Measurements from ENCODE around the gene TMEM175. TPM values are rescaled to one million over a fixed set of nuclear protein-coding genes. Genes with fewer than 3 reads are reported as not detected.

Gene TMEM175
- total RNA-seq, 1 experiment from 2014 or later, result 18.8 TPM

DNA sequence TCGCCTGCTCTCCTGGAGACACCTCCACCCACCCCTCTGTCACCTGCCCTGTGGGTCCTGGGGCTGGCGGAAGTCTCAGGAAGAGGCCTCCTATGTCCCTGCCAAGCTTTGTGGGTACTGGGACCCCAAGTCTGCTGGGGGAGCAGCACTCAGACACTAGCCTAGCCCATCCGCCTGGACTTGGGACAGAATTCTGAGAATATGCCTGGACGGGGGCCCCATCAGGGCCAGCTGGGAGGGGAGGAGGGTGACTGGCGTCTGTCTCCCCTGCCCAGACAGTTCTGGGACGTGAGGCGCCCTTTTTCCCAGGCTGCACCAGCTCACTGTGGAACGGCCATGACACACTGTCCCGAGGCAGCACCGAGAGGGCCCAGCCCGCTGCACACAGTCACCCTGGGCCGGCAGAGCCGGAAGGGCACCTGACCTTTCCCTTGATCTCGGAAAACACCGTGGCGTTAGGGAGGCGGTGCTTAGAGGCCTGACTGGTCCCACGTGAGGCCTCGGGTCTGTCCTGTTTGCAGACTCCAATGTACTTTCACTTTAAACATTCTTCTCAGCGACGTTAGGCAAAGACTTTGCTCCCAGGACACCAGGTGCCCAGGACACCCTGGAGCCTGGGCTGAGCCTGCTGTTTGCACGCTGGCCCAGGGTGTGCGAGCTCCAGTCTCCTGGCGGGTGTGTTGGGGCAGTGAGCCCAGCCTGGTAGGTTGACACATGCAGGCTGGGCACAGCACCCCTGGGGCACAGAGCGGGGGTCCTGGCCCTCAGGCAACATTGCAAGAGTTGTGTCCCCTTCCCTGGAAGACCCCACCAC, 60.2 kb downstream of the TMEM175 start:
- intact Hi-C loops (cut with micrococcal nuclease; ENCODE audit: unreplicated experiment), result no loop called here
- BruUV-seq (replicated peaks), result no TSS peak
- DNase-seq, result peak; percentile 59
- H3K27me3 Mint-ChIP-seq (ENCODE audit: unreplicated experiment), result no peaks in the 10 kb centered on the region
- peak overlapping the region; percentile 34 for H3K4me3 Mint-ChIP-seq (ENCODE audit: low read depth, unreplicated experiment)
- CTCF ChIA-PET, result no interaction called here
- peak overlapping the region; percentile 39 for H3K27ac Mint-ChIP-seq (ENCODE audit: unreplicated experiment)
- no peak for TF ChIP-seq CTCF (IDR thresholded peaks at IDR 0.05; ENCODE audit: unreplicated experiment)
- no peaks in the 10 kb centered on the region for H3K9me3 Mint-ChIP-seq (ENCODE audit: low read depth, unreplicated experiment)
- peaks cover 17% of the 10 kb centered on the region for H3K36me3 Mint-ChIP-seq (ENCODE audit: insufficient read depth, unreplicated experiment)
- no peaks in the 10 kb centered on the region for H3K4me1 Mint-ChIP-seq (ENCODE audit: low read depth, unreplicated experiment)

- intact Hi-C loops (cut with micrococcal nuclease; ENCODE audit: unreplicated experiment), result no loop called here
- no peak for TF ChIP-seq CTCF (IDR thresholded peaks at IDR 0.05; ENCODE audit: unreplicated experiment)
- no peak for DNase-seq
- Mint-ChIP-seq H3K27me3 (ENCODE audit: unreplicated experiment) (peaks cover 6% of the 10 kb centered on the region), H3K4me1 (ENCODE audit: low read depth, unreplicated experiment) (no peaks in the 10 kb centered on the region), H3K9me3 (ENCODE audit: low read depth, unreplicated experiment) (no peaks in the 10 kb centered on the region), H3K27ac (ENCODE audit: unreplicated experiment) (peak within 1 kb of the TSS; percentile 39), H3K4me3 (ENCODE audit: low read depth, unreplicated experiment) (peak within 1 kb of the TSS; percentile 34), H3K36me3 (ENCODE audit: insufficient read depth, unreplicated experiment) (peaks cover 13% of the 10 kb centered on the region)
- CTCF ChIA-PET, result no interaction called here
- no TSS peak for BruUV-seq (replicated peaks)
Measured at GRCh38 chr4:993111-994029, 61.1 kb downstream of the TMEM175 start, which contains the start of gene SLC26A1. SLC26A1 (minus strand) TSS chr4:993404; CDS start chr4:991703, 1,701 bp downstream.

DNA sequence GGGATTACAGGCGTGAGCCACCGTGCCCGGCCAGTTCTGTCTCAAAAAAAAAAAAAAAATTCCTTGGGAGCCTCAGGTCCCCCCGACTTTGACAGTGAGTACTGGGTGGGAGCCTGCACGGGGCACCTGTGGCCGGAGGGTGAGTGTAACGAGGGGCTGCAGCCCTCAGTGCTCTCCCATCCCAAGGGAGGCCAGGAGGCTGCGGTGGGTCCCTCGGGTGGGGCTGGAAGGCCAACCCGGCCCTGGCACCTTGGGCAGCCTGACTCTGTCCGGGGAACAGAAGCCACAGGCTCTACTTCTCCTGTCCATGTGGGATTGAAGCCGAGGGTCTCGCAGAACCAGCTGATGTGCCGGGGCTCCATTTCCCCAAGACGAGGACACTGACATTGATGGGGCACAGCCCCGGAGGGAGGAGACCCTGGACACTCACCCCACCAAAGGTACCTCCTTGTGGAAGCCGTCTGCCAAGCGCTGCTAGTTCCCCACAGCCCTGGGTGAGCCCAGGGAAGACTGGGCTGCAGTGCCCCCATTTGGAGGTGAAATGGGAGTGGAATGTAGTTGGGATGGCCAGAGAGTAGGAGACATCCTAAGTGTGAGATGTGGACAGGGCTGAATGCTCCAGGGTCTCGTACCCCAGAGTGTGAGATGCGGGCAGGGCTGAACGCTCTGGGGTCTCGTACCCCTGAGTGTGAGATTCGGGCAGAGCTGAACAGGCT, 63.2 kb downstream of the TMEM175 start:
- TF ChIP-seq CTCF (IDR thresholded peaks at IDR 0.05; ENCODE audit: unreplicated experiment), result no peak
- intact Hi-C loops (cut with micrococcal nuclease; ENCODE audit: unreplicated experiment), result no loop called here
- CTCF ChIA-PET, result no interaction called here
- Mint-ChIP-seq H3K4me1 (ENCODE audit: low read depth, unreplicated experiment) (no peaks in the 10 kb centered on the region), H3K9me3 (ENCODE audit: low read depth, unreplicated experiment) (no peaks in the 10 kb centered on the region), H3K4me3 (ENCODE audit: low read depth, unreplicated experiment) (no peak overlapping the region), H3K36me3 (ENCODE audit: insufficient read depth, unreplicated experiment) (peaks cover 16% of the 10 kb centered on the region), H3K27me3 (ENCODE audit: unreplicated experiment) (peaks cover 21% of the 10 kb centered on the region), H3K27ac (ENCODE audit: unreplicated experiment) (no peak overlapping the region)
- BruUV-seq (replicated peaks), result no TSS peak
- DNase-seq, result no peak

All from Calu3 (cell line).